Nephron (organoid): Measurements from ENCODE around the gene KLHL30.
A peak's percentile ranks its signal among the peaks of the same experiment; 100 is the strongest.

Experiments
- H3K27ac Mint-ChIP-seq, 3 experiments: 2 replicates each; pipeline ENCODE4 v1.8.0; 2020; ENCODE audit warnings: mixed read lengths in 3 of 3, mild to moderate bottlenecking in 2 of 3, moderate library complexity in 1 of 3
- H3K27me3 Mint-ChIP-seq: 2 replicates; pipeline ENCODE4 v1.8.0; 2021; ENCODE audit warnings: low read depth, mild to moderate bottlenecking, moderate library complexity, mixed read lengths
- H3K36me3 Mint-ChIP-seq: 2 replicates; pipeline ENCODE4 v1.8.0; 2020; ENCODE audit warnings: low read depth, mixed read lengths
- H3K4me1 Mint-ChIP-seq: 2 replicates; pipeline ENCODE4 v1.8.0; 2020; ENCODE audit warnings: mixed read lengths
- H3K4me3 Mint-ChIP-seq, 3 experiments: 2 replicates each; pipeline ENCODE4 v1.8.0; 2020; ENCODE audit warnings: mild to moderate bottlenecking in 3 of 3, mixed read lengths in 3 of 3, moderate library complexity in 2 of 3
- H3K9me3 Mint-ChIP-seq: 2 replicates; pipeline ENCODE4 v1.8.0; 2020; ENCODE audit warnings: mixed read lengths
- CTCF ChIP-seq, 3 experiments: fragments of 200-600 bp; sonication (generic); IDR thresholded peaks; one replicate each; pipeline ENCODE4 v1.5.0; 2021; ENCODE audit warnings: antibody characterized with exemption in 3 of 3; ENCODE audit not compliant: unreplicated experiment in 3 of 3

KLHL30 gene

GRCh38 chr2:238104691-238105371, 33.6 kb upstream of the KLHL30 start:
- Mint-ChIP-seq H3K4me3 (no peak overlapping the region), H3K27ac (no peak overlapping the region), H3K9me3 (no peaks in the 10 kb centered on the region), H3K27me3 (peaks cover 9% of the 10 kb centered on the region), H3K4me1 (peaks cover 19% of the 10 kb centered on the region), H3K36me3 (no peaks in the 10 kb centered on the region)
- no peak for TF ChIP-seq CTCF (IDR thresholded peaks at IDR 0.05; ENCODE audit: unreplicated experiment in 3 of 3)

- no peak overlapping the region for H3K27ac Mint-ChIP-seq
- TF ChIP-seq CTCF (IDR thresholded peaks at IDR 0.05; ENCODE audit: unreplicated experiment in 3 of 3), result no peak
- peaks cover 19% of the 10 kb centered on the region for H3K4me1 Mint-ChIP-seq
- H3K36me3 Mint-ChIP-seq, result no peaks in the 10 kb centered on the region
- H3K4me3 Mint-ChIP-seq, result no peak overlapping the region
- H3K27me3 Mint-ChIP-seq, result peaks cover 9% of the 10 kb centered on the region
- no peaks in the 10 kb centered on the region for H3K9me3 Mint-ChIP-seq
These were observed 32.7 kb upstream of the KLHL30 start for GRCh38 chr2:238105506-238106338.

- H3K27ac Mint-ChIP-seq, result no peak overlapping the region
- H3K4me3 Mint-ChIP-seq, result no peak overlapping the region
- TF ChIP-seq CTCF (IDR thresholded peaks at IDR 0.05; ENCODE audit: unreplicated experiment in 3 of 3), result no peak
- H3K27me3 Mint-ChIP-seq, result peaks cover 9% of the 10 kb centered on the region
- H3K36me3 Mint-ChIP-seq, result no peaks in the 10 kb centered on the region
- peaks cover 1% of the 10 kb centered on the region for H3K9me3 Mint-ChIP-seq
- H3K4me1 Mint-ChIP-seq, result peaks cover 19% of the 10 kb centered on the region
These were observed 32.1 kb upstream of the KLHL30 start for GRCh38 chr2:238106339-238106697.

GRCh38 chr2:238106698-238107524, 31.6 kb upstream of the KLHL30 start:
- Mint-ChIP-seq H3K4me1 (peaks cover 19% of the 10 kb centered on the region), H3K9me3 (peaks cover 2% of the 10 kb centered on the region), H3K36me3 (no peaks in the 10 kb centered on the region), H3K27me3 (peaks cover 9% of the 10 kb centered on the region), H3K4me3 (no peak overlapping the region), H3K27ac (no peak overlapping the region)
- TF ChIP-seq CTCF (IDR thresholded peaks at IDR 0.05; ENCODE audit: unreplicated experiment in 3 of 3), result peak in 1 of 3 experiments; percentile 18

- Mint-ChIP-seq H3K27ac (peak overlapping the region in 2 of 3 experiments; percentile 26 to 37), H3K36me3 (peaks cover under 1% of the 10 kb centered on the region), H3K9me3 (peaks cover 4% of the 10 kb centered on the region), H3K27me3 (peaks cover 10% of the 10 kb centered on the region), H3K4me1 (peaks cover 19% of the 10 kb centered on the region), H3K4me3 (no peak overlapping the region)
- TF ChIP-seq CTCF (IDR thresholded peaks at IDR 0.05; ENCODE audit: unreplicated experiment in 3 of 3), result no peak
These were observed 30.7 kb upstream of the KLHL30 start for GRCh38 chr2:238107525-238108422.
